ENCODE results near the gene NLRP1. TPM values are rescaled to one million over a fixed set of nuclear protein-coding genes. Genes with fewer than 3 reads are reported as not detected.

Gene NLRP1
- total RNA-seq, 1 donor from 2014 or later: 33.2 TPM

- no peak for TF ChIP-seq CTCF (IDR thresholded peaks at IDR 0.05)
- peaks cover 2% of the 10 kb centered on the region for H3K4me1 ChIP-seq
- H3K9me3 ChIP-seq: no peaks in the 10 kb centered on the region
- H3K4me3 ChIP-seq: no peak overlapping the region
- no peak overlapping the region for H3K27ac ChIP-seq
- H3K36me3 ChIP-seq: no peaks in the 10 kb centered on the region
- DNase-seq: no peak
- intact Hi-C loops (cut with DNase I): no loop called here
- no peak for ATAC-seq
- peaks cover 6% of the 10 kb centered on the region for H3K27me3 ChIP-seq
Observed at GRCh38 chr17:5502552-5502951, 81.8 kb downstream of the NLRP1 start.

GRCh38 chr17:5501685-5502084 is 82.6 kb downstream of the NLRP1 start:
- H3K27me3 ChIP-seq: peaks cover 6% of the 10 kb centered on the region
- H3K4me3 ChIP-seq: no peak overlapping the region
- H3K36me3 ChIP-seq: no peaks in the 10 kb centered on the region
- H3K27ac ChIP-seq: no peak overlapping the region
- DNase-seq: no peak
- ATAC-seq: no peak
- no peaks in the 10 kb centered on the region for H3K9me3 ChIP-seq
- TF ChIP-seq CTCF (IDR thresholded peaks at IDR 0.05): no peak
- H3K4me1 ChIP-seq: peaks cover 2% of the 10 kb centered on the region
- intact Hi-C loops (cut with DNase I): no loop called here

GRCh38 chr17:5500589-5501391 is 83.5 kb downstream of the NLRP1 start:
- H3K36me3 ChIP-seq: no peaks in the 10 kb centered on the region
- H3K4me1 ChIP-seq: peaks cover 2% of the 10 kb centered on the region
- peaks cover 6% of the 10 kb centered on the region for H3K27me3 ChIP-seq
- intact Hi-C loops (cut with DNase I): no loop called here
- peak; percentile 61 for ATAC-seq
- no peak overlapping the region for H3K27ac ChIP-seq
- DNase-seq: peak; percentile 76
- no peaks in the 10 kb centered on the region for H3K9me3 ChIP-seq
- peak overlapping the region; percentile 46 for H3K4me3 ChIP-seq
- no peak for TF ChIP-seq CTCF (IDR thresholded peaks at IDR 0.05)

- H3K27ac ChIP-seq: no peak overlapping the region
- intact Hi-C loops (cut with DNase I): no loop called here
- ATAC-seq (no peak), DNase-seq (no peak)
- no peaks in the 10 kb centered on the region for H3K36me3 ChIP-seq
- peaks cover 2% of the 10 kb centered on the region for H3K4me1 ChIP-seq
- H3K4me3 ChIP-seq: peak overlapping the region; percentile 46
- H3K9me3 ChIP-seq: no peaks in the 10 kb centered on the region
- H3K27me3 ChIP-seq: peaks cover 6% of the 10 kb centered on the region
- no peak for TF ChIP-seq CTCF (IDR thresholded peaks at IDR 0.05)
Observed at GRCh38 chr17:5500247-5500588, 84.1 kb downstream of the NLRP1 start.

- intact Hi-C loops (cut with DNase I): no loop called here
- no peak for TF ChIP-seq CTCF (IDR thresholded peaks at IDR 0.05)
- H3K9me3 ChIP-seq: no peaks in the 10 kb centered on the region
- peak overlapping the region; percentile 46 for H3K4me3 ChIP-seq
- peaks cover 2% of the 10 kb centered on the region for H3K4me1 ChIP-seq
- no peak for ATAC-seq
- H3K27ac ChIP-seq: no peak overlapping the region
- H3K27me3 ChIP-seq: peaks cover 6% of the 10 kb centered on the region
- no peak for DNase-seq
- H3K36me3 ChIP-seq: no peaks in the 10 kb centered on the region
Observed at GRCh38 chr17:5499476-5500231, 84.7 kb downstream of the NLRP1 start.

Measured in upper lobe of right lung (tissue), 1 donor.